ENCODE measurements around the gene DNAJC5. TPM values are rescaled to one million over a fixed set of nuclear protein-coding genes. Genes with fewer than 3 reads are reported as not detected.

The DNAJC5 gene
- polyA plus RNA-seq, 1 donor (not counting 4 experiments of a cell fraction or from before 2014, with no cell fraction given) = 43.7 TPM

GRCh38 chr20:63972312-63973159 is 77.6 kb downstream of the DNAJC5 start:
- H3K79me2 ChIP-seq (ENCODE audit: control insufficient read depth, insufficient read depth, low read length) = peaks cover 12% of the 10 kb centered on the region
- peaks cover 4% of the 10 kb centered on the region for H3K27me3 ChIP-seq (ENCODE audit: control insufficient read depth, extremely low read depth, insufficient read depth, low read length)
- FAIRE-seq (no peak), DNase-seq (ENCODE audit: low read depth, low spot score) (no peak)
- peaks cover 7% of the 10 kb centered on the region for H3K4me1 ChIP-seq (ENCODE audit: control insufficient read depth, extremely low read depth, insufficient read depth, low read length)
- no peaks in the 10 kb centered on the region for H4K20me1 ChIP-seq (ENCODE audit: control insufficient read depth, extremely low read depth, insufficient read depth, low read length)
- no peak overlapping the region for H3K4me2 ChIP-seq (ENCODE audit: control insufficient read depth, extremely low read depth, insufficient read depth, low read depth, low read length)
- H2AFZ ChIP-seq (ENCODE audit: control insufficient read depth, low read length) = no peak overlapping the region
- H3K9me1 ChIP-seq (ENCODE audit: control insufficient read depth, extremely low read depth, insufficient read depth, low read length) = no peaks in the 10 kb centered on the region
- no peak overlapping the region for H3K27ac ChIP-seq (ENCODE audit: control insufficient read depth, insufficient read depth, low read length)
- no peaks in the 10 kb centered on the region for H3K36me3 ChIP-seq (ENCODE audit: control insufficient read depth in 2 of 2, extremely low read depth in 1 of 2, insufficient read depth in 2 of 2, low read length in 2 of 2)
- no peak overlapping the region for H3K4me3 ChIP-seq (ENCODE audit: control insufficient read depth in 2 of 3, extremely low read depth in 1 of 3, insufficient read depth in 2 of 3, low read depth in 1 of 3, low read length in 3 of 3)
- no peak overlapping the region for H3K9ac ChIP-seq (ENCODE audit: control insufficient read depth, extremely low read depth, insufficient read depth, low read length)
- TF ChIP-seq CTCF (optimal IDR thresholded peaks at IDR 0.05 in 1 of 3, IDR thresholded peaks at IDR 0.05 in 1 of 3, conservative IDR thresholded peaks at IDR 0.05 in 1 of 3; ENCODE audit: extremely low read depth in 1 of 3, insufficient read depth in 2 of 3, low read length in 3 of 3) (no peak), EZH2 (IDR thresholded peaks at IDR 0.05; ENCODE audit: low read length) (no peak)
- dilution Hi-C loops (cut with MboI; ENCODE audit: extremely low pct_ligation_motif_present, low sequenced_read_pairs) = no loop called here
- no peaks in the 10 kb centered on the region for H3K9me3 ChIP-seq (ENCODE audit: control insufficient read depth, low read depth, low read length)

- Histone ChIP-seq H3K4me2 (ENCODE audit: control insufficient read depth, extremely low read depth, insufficient read depth, low read depth, low read length) (peak overlapping the region; percentile 92), H3K27me3 (ENCODE audit: control insufficient read depth, extremely low read depth, insufficient read depth, low read length) (peaks cover 4% of the 10 kb centered on the region), H2AFZ (ENCODE audit: control insufficient read depth, low read length) (no peak overlapping the region), H3K9ac (ENCODE audit: control insufficient read depth, extremely low read depth, insufficient read depth, low read length) (no peak overlapping the region), H3K79me2 (ENCODE audit: control insufficient read depth, insufficient read depth, low read length) (peaks cover 11% of the 10 kb centered on the region), H3K4me3 (ENCODE audit: control insufficient read depth in 2 of 3, extremely low read depth in 1 of 3, insufficient read depth in 2 of 3, low read depth in 1 of 3, low read length in 3 of 3) (no peak overlapping the region), H3K9me3 (ENCODE audit: control insufficient read depth, low read depth, low read length) (no peaks in the 10 kb centered on the region), H3K27ac (ENCODE audit: control insufficient read depth, insufficient read depth, low read length) (no peak overlapping the region), H3K4me1 (ENCODE audit: control insufficient read depth, extremely low read depth, insufficient read depth, low read length) (peaks cover 9% of the 10 kb centered on the region), H3K36me3 (ENCODE audit: control insufficient read depth in 2 of 2, extremely low read depth in 1 of 2, insufficient read depth in 2 of 2, low read length in 2 of 2) (no peaks in the 10 kb centered on the region), H3K9me1 (ENCODE audit: control insufficient read depth, extremely low read depth, insufficient read depth, low read length) (no peaks in the 10 kb centered on the region), H4K20me1 (ENCODE audit: control insufficient read depth, extremely low read depth, insufficient read depth, low read length) (no peaks in the 10 kb centered on the region)
- FAIRE-seq = no peak
- DNase-seq (ENCODE audit: low read depth, low spot score) = no peak
- dilution Hi-C loops (cut with MboI; ENCODE audit: extremely low pct_ligation_motif_present, low sequenced_read_pairs) = no loop called here
- TF ChIP-seq CTCF (optimal IDR thresholded peaks at IDR 0.05 in 1 of 3, IDR thresholded peaks at IDR 0.05 in 1 of 3, conservative IDR thresholded peaks at IDR 0.05 in 1 of 3; ENCODE audit: extremely low read depth in 1 of 3, insufficient read depth in 2 of 3, low read length in 3 of 3) = no peak
Measured at GRCh38 chr20:63973160-63973479, 78.2 kb downstream of the DNAJC5 start.
